D721Med (cell line): Measurements from ENCODE around the gene TAS2R60.

Source experiments
- DNase-seq: peaks from one replicate; pipeline ENCODE4 v3.0.0; 2011; ENCODE audit warnings: low spot score; ENCODE audit not compliant: insufficient read length
- FAIRE-seq: peaks from 2 replicates; lab custom pipeline; 2011; peaks lifted over from hg19 to GRCh38; lab: Jason Lieb, UNC
- TF ChIP-seq, protein P1 (sequence below): IDR thresholded peaks from 2 replicates; pipeline ENCODE4 v1.5.1; 2012; ENCODE audit warnings: mild to moderate bottlenecking, control low read depth; ENCODE audit not compliant: insufficient read depth; ENCODE audit errors: missing control alignments

Gene TAS2R60

DNA sequence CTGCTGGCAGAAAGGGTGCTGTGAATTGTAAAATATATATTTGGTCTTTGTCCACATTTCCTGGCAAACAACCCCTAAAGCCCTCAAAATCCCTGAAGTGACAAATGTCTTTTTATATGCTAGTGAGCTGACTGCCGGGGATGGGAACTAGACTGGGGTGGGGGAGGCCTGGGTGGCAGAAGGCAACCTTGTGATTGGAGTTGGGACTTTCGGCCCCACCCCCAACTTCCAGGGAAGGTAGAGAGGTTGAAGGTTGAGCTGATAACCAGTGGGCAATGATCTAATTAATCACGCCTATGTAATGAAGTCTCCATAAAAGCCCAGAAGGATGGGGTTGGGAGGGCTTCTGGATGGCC is 37.3 kb upstream of the TAS2R60 start:
- DNase-seq (no peak), FAIRE-seq (no peak)
- TF ChIP-seq, protein P1, sequence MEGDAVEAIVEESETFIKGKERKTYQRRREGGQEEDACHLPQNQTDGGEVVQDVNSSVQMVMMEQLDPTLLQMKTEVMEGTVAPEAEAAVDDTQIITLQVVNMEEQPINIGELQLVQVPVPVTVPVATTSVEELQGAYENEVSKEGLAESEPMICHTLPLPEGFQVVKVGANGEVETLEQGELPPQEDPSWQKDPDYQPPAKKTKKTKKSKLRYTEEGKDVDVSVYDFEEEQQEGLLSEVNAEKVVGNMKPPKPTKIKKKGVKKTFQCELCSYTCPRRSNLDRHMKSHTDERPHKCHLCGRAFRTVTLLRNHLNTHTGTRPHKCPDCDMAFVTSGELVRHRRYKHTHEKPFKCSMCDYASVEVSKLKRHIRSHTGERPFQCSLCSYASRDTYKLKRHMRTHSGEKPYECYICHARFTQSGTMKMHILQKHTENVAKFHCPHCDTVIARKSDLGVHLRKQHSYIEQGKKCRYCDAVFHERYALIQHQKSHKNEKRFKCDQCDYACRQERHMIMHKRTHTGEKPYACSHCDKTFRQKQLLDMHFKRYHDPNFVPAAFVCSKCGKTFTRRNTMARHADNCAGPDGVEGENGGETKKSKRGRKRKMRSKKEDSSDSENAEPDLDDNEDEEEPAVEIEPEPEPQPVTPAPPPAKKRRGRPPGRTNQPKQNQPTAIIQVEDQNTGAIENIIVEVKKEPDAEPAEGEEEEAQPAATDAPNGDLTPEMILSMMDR, result no peak

DNA sequence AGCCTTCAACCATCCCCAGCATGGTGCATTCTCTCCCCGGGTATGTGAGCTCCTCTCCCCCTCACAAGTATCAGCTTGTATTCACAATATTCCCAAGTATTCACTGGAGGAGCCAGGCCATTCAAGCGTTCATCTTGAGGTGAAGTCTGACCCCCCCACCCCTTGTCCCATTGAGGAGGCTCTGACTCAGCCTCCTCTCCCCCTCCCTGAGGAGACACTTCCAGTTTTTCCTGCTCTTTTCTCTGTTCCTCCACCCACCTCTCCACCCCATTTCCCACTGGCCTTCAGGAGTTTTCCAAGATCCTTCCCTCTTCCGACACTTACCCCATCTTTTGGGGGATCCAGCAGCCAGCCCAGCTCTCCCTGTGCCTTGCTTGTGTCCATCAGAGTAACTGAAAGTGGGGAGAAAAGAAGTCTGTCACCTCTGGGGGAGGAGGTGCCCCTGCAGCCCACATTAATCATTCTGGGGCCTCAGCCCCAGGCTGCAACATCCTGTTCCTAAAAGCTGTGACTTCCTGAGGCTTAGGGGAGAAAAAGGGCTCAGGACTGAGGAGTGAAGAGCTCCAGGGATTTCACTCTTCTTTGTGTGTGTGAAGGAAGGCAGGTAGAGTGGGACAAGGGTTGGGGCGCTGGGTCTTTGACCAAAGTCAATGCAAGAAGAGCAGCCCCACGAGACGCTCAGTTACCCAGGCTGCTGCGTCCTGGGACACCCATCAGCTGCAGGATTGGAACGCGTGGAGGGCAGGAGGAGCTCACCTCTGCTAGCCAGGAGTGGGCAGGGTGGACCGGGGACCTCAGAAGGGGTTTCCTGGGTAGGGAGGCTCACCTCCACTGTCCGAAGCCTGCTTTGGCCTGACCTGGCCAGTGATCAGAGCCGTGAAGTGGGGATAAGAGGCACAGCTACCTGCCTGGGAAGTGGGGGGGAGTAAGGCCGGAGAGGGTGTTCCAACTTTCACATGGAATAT is 35.7 kb upstream of the TAS2R60 start:
- DNase-seq (no peak), FAIRE-seq (no peak)
- TF ChIP-seq, protein P1, result no peak

DNA sequence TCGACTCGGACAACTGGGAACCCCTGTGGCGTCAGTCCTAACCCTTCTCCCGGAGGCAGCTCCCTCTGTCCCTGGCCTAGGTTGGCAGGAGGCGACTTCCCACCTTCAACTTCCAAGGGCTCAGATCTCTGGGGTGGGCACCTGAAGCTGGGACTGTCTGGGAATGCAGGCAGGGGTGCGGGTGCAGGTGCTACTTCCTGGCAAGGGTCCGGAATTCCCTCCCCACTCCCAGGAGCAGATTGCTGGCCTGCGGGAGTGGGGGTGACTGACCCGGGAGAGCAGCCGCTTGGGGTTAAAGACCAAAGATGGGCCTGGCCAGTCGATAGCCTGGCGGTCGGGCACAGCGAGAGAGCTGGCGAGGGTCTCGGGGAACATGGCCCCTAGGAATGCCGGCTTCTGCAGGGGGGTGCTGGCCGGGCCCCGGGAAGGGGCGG is 35.0 kb upstream of the TAS2R60 start:
- FAIRE-seq, result no peak
- TF ChIP-seq, protein P1, result no peak
- no peak for DNase-seq

DNA sequence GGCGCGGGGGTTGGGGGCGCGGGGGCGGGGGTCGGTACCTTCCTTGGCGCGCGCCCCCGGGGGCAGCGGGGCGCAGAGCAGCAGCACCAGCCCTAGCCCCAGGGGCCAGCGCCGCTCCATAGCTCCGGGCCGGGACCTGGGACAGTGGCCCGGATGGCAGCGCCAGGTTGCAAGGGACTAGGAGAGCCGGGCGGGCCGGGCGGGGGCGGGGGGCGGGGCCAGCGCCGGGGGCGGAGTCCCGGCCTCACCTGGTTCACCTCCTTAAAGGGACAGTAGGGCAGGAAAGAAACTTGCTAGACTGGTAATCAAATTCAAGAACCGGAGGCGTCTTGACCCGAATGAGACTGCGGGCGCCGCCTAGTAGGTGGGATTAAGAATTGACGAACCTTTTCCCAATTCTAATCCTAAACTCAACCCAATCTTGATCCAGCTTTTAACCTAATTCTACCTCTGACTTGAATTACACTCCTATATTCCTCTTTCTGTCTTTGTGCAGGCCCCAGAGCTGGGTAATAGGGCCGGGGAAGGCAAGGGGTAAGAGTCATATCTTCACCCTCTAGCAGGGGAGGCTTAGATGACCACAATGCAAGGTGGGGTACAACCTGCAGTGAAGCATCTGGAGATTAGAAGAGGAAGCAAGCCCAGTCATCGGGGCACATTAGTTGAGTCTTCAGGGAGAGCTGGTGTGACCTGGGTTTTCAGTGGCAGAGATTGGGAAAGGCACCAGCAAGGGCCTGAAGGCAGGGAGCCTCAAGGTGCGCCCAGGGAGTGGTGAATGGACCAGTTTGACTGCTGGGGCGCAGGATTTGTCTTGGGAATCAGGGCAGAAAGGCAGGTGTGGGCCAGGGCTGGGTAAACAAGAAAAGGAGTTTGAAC is 34.3 kb upstream of the TAS2R60 start, which contains the start of gene EPHA1:
TSS of gene EPHA1 (minus strand) at position 171 of the 876 bp plus-strand sequence. CDS start at position 120, 51 bp downstream.
- no peak for DNase-seq
- FAIRE-seq, result no peak
- TF ChIP-seq, protein P1, result peak; percentile 21

DNA sequence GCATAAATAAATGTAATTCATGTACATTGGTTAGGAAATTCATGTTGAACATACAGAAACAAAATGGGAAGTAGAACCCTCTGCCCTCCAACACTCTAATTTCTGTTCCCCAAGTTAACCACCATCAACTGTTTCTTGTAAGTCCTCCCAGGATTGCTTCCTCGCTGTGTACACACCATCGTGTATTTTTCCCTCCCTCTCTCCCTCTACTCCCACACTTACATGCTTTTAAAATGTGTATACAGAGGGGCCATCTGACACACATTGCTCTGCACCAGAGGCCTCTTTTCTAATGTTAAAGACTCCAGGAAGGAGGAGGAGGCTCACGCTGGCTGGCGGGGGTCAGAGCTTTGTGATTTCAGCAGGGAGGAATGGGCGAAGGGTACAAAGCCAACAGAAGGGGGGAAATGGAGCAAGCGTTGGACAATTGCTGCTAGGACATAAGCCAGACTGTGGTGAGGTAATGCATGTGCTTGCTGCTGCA is 32.7 kb upstream of the TAS2R60 start:
- DNase-seq (no peak), FAIRE-seq (no peak)
- TF ChIP-seq, protein P1, result no peak

DNA sequence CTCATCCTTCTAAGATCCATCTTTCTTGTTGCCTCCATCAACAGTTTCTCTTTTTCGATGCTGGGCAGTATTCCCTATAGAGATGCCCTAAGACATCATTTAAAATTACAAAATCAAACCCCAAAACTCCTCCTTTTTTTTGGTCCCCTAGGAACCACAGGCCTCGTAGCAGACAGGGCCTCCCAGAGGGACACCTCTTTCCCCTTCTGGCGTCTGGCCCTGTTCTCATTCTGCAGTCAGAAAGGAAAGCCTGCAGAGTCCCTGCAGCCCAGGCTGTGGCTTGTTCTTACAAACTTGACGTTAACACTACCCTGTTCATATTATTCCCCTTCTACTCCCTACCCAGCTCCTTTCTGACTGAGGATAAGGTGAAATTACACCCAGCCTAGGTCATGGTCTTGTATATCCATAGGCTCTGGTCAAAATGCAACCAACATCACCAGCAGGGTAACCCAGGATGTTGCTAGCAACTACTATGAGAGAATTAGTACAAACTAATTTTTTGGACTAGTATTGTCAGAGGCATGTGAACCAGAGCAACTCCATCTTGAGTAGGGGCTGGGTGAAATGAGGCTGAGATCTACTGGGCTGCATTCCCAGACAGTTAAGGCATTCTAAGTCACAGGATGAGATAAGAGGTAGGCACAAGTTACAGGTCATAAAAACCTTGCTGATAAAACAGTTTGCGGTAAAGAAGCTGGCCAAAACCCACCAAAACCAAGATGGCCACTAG is 31.1 kb upstream of the TAS2R60 start:
- no peak for FAIRE-seq
- no peak for DNase-seq
- TF ChIP-seq, protein P1, result no peak
